PC-3 (cell line): ENCODE results near the gene TPO. TPM values are rescaled to one million over a fixed set of nuclear protein-coding genes. Genes with fewer than 3 reads are reported as not detected.

Experiments used
- ATAC-seq: fragments of 200-7000 bp; cut with Tn5 transposase; 2 replicates; pipeline ENCODE4 v1.9.1; 2020; ENCODE audit warnings: mild to moderate bottlenecking, moderate library complexity
- BruUV-seq: library from RNA; stranded (reverse); fragments of 400-500 nt; replicated peaks from 2 replicates; lab custom pipeline; 2021; lab: Mats Ljungman, UMichigan
- CTCF ChIA-PET: fragments of 300-600 bp; sonication (Branson Sonifier 250); formaldehyde crosslinking; loops from one replicate; lab custom pipeline; 2022; ENCODE audit warnings: antibody characterized with exemption; lab: Charles Lee
- POLR2A ChIA-PET: fragments of 300-600 bp; sonication (Branson Sonifier 250); formaldehyde crosslinking; loops from one replicate; lab custom pipeline; 2022; ENCODE audit warnings: antibody characterized with exemption; ENCODE audit not compliant: unreplicated experiment; lab: Charles Lee
- DNase-seq: peaks from one replicate; pipeline ENCODE4 v3.0.0-alpha.2; 2015
- H2AFZ ChIP-seq: fragments of 300-600 bp; sonication (generic); 2 replicates; pipeline ENCODE4 v1.6.0; 2016; ENCODE audit warnings: antibody characterized with exemption, low read length
- H3F3A ChIP-seq: fragments of 300-600 bp; sonication (generic); one replicate; pipeline ENCODE4 v1.6.0; 2017; ENCODE audit warnings: antibody characterized with exemption, low read length, control low read depth, mild to moderate bottlenecking; ENCODE audit not compliant: unreplicated experiment
- H3K27ac ChIP-seq: fragments of 300-600 bp; sonication (generic); 2 replicates; pipeline ENCODE4 v1.5.1; 2016; ENCODE audit warnings: mild to moderate bottlenecking, low read length
- H3K27me3 ChIP-seq: fragments of 300-600 bp; sonication (generic); 2 replicates; pipeline ENCODE4 v1.6.1; 2016; ENCODE audit warnings: low read length, mixed read lengths
- H3K36me3 ChIP-seq: fragments of 300-600 bp; sonication (generic); 2 replicates; pipeline ENCODE4 v1.6.1; 2016; ENCODE audit warnings: low read depth, mixed run types, low read length, mixed read lengths
- H3K4me1 ChIP-seq: fragments of 300-600 bp; sonication (generic); 2 replicates; pipeline ENCODE4 v1.5.1; 2016; ENCODE audit warnings: low read length; ENCODE audit not compliant: insufficient read depth
- H3K4me2 ChIP-seq: fragments of 300-600 bp; sonication (generic); 2 replicates; pipeline ENCODE4 v1.6.0; 2016; ENCODE audit warnings: low read length
- H3K4me3 ChIP-seq: fragments of 300-600 bp; sonication (generic); 2 replicates; pipeline ENCODE4 v1.5.1; 2016; ENCODE audit warnings: mild to moderate bottlenecking, low read length, mixed read lengths
- H3K79me2 ChIP-seq: fragments of 300-600 bp; sonication (generic); 2 replicates; pipeline ENCODE4 v1.6.1; 2017; ENCODE audit warnings: low read length, mixed read lengths
- H3K9ac ChIP-seq: fragments of 300-600 bp; sonication (generic); 2 replicates; pipeline ENCODE4 v1.6.0; 2016; ENCODE audit warnings: mild to moderate bottlenecking, low read length
- H3K9me2 ChIP-seq: fragments of 300-600 bp; sonication (generic); replicated peaks from 2 replicates; pipeline ENCODE4 v1.6.1; 2016; ENCODE audit warnings: mixed run types, low read length, mixed read lengths
- H3K9me3 ChIP-seq: fragments of 300-600 bp; sonication (generic); 2 replicates; pipeline ENCODE4 v1.6.1; 2016; ENCODE audit warnings: low read length, mixed read lengths
- H4K20me1 ChIP-seq: fragments of 300-600 bp; sonication (generic); 2 replicates; pipeline ENCODE4 v1.6.1; 2016; ENCODE audit warnings: low read length, mixed read lengths
- EZH2 ChIP-seq: fragments of 300-600 bp; sonication (generic); IDR thresholded peaks from one replicate; pipeline ENCODE4 v1.6.1; 2017; ENCODE audit warnings: antibody characterized with exemption, mild to moderate bottlenecking, low read length; ENCODE audit not compliant: unreplicated experiment
- EZH2phosphoT487 ChIP-seq: fragments of 300-600 bp; sonication (generic); IDR thresholded peaks from 2 replicates; pipeline ENCODE4 v1.6.1; 2018; ENCODE audit warnings: mild to moderate bottlenecking, antibody characterized with exemption, low read length, borderline replicate concordance
- intact Hi-C: fragments of 100-400 bp; cut with micrococcal nuclease; formaldehyde crosslinking; loops from 2 replicates; pipeline ENCODE4 v1.9.0; 2023
- total RNA-seq: library from RNA; depleted of rRNA; stranded (reverse); fragments of >200 nt; gene quantifications from 2 replicates; pipeline ENCODE4 v1.2.3, GENCODE V29; 2014
- TF ChIP-seq, protein P1 (sequence below): fragments of 300-600 bp; sonication (generic); conservative IDR thresholded peaks from 2 replicates; pipeline ENCODE4 v1.5.1; 2017; ENCODE audit warnings: antibody characterized with exemption, low read depth, mild to moderate bottlenecking, low read length

TPO gene
- total RNA-seq, 1 experiment from 2014 or later = not detected

DNA sequence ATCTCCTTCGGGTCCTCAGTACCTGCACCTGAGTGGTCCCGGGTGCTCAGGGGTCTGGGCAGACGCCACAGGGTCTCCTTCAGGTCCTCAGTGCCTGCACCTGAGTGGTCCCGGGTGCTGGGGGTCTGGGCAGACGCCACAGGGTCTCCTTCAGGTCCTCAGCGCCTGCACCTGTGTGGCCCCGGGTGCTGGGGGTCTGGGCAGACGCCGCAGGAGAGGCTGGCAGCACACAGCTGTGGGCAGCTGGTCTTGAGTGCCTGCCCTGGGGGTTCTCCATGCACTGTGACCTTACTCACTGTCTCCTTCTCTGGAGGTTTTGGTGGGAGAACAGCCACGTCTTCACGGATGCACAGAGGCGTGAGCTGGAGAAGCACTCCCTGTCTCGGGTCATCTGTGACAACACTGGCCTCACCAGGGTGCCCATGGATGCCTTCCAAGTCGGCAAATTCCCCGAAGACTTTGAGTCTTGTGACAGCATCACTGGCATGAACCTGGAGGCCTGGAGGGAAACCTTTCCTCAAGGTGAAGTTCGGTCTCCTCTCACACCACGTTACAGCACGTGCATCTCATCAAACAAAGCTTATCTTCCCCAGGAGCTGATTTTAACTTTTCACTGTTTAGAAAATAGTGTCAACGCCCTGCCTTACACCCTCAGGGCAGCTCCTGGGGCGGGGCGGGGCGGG lies 82.6 kb downstream of the TPO start:
- Histone ChIP-seq H3K9me3 (no peaks in the 10 kb centered on the region), H4K20me1 (no peaks in the 10 kb centered on the region), H3K27me3 (peaks cover 87% of the 10 kb centered on the region), H3K36me3 (no peaks in the 10 kb centered on the region), H3K9ac (no peak overlapping the region), H3K4me1 (no peaks in the 10 kb centered on the region), H3K4me2 (no peak overlapping the region), H3K27ac (no peak overlapping the region), H3K4me3 (no peak overlapping the region), H3F3A (no peaks in the 10 kb centered on the region), H3K79me2 (no peaks in the 10 kb centered on the region), H3K9me2 (no peaks in the 10 kb centered on the region), H2AFZ (no peak overlapping the region)
- no peak for DNase-seq
- intact Hi-C loops = no loop called here
- no peak for ATAC-seq
- ChIA-PET CTCF (interaction anchor here (0.7 kb wide), 1 partner anchor 329 kb away, joined by 3 read pairs; no protein-coding TSS in a partner anchor), POLR2A (no interaction called here)
- TF ChIP-seq, protein P1, sequence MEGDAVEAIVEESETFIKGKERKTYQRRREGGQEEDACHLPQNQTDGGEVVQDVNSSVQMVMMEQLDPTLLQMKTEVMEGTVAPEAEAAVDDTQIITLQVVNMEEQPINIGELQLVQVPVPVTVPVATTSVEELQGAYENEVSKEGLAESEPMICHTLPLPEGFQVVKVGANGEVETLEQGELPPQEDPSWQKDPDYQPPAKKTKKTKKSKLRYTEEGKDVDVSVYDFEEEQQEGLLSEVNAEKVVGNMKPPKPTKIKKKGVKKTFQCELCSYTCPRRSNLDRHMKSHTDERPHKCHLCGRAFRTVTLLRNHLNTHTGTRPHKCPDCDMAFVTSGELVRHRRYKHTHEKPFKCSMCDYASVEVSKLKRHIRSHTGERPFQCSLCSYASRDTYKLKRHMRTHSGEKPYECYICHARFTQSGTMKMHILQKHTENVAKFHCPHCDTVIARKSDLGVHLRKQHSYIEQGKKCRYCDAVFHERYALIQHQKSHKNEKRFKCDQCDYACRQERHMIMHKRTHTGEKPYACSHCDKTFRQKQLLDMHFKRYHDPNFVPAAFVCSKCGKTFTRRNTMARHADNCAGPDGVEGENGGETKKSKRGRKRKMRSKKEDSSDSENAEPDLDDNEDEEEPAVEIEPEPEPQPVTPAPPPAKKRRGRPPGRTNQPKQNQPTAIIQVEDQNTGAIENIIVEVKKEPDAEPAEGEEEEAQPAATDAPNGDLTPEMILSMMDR = no peak
- TF ChIP-seq EZH2 = no peak
- TF ChIP-seq EZH2phosphoT487 = no peak
- BruUV-seq = no TSS peak

DNA sequence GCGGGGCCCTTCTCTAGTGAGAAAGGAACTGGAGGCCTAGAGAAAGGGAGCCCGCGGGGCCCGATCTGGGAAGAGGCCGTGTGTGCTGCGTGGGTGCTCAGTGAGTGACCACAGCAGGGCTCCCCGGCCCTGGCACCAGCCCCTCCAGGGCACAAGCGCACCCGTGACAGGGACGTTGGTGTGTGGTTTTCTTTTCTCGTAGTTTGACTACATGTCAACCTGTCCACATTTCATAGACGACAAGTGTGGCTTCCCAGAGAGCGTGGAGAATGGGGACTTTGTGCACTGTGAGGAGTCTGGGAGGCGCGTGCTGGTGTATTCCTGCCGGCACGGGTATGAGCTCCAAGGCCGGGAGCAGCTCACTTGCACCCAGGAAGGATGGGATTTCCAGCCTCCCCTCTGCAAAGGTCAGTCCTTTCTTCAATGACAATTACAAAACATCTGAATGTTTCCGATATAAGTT lies 83.1 kb downstream of the TPO start:
- no peaks in the 10 kb centered on the region for H3K4me1 ChIP-seq
- H3K79me2 ChIP-seq = no peaks in the 10 kb centered on the region
- TF ChIP-seq, protein P1 = no peak
- no peak for TF ChIP-seq EZH2phosphoT487
- no peak for TF ChIP-seq EZH2
- POLR2A ChIA-PET = no interaction called here
- no peak overlapping the region for H3K4me2 ChIP-seq
- H3K4me3 ChIP-seq = no peak overlapping the region
- intact Hi-C loops = no loop called here
- CTCF ChIA-PET = interaction anchor here (0.7 kb wide), 1 partner anchor 329 kb away, joined by 3 read pairs; no protein-coding TSS in a partner anchor
- no peaks in the 10 kb centered on the region for H3F3A ChIP-seq
- H3K9ac ChIP-seq = no peak overlapping the region
- no peak for DNase-seq
- no peaks in the 10 kb centered on the region for H3K36me3 ChIP-seq
- ATAC-seq = no peak
- H4K20me1 ChIP-seq = no peaks in the 10 kb centered on the region
- H3K27ac ChIP-seq = no peak overlapping the region
- no peak overlapping the region for H2AFZ ChIP-seq
- H3K9me2 ChIP-seq = no peaks in the 10 kb centered on the region
- no peaks in the 10 kb centered on the region for H3K9me3 ChIP-seq
- no TSS peak for BruUV-seq
- peaks cover 88% of the 10 kb centered on the region for H3K27me3 ChIP-seq

DNA sequence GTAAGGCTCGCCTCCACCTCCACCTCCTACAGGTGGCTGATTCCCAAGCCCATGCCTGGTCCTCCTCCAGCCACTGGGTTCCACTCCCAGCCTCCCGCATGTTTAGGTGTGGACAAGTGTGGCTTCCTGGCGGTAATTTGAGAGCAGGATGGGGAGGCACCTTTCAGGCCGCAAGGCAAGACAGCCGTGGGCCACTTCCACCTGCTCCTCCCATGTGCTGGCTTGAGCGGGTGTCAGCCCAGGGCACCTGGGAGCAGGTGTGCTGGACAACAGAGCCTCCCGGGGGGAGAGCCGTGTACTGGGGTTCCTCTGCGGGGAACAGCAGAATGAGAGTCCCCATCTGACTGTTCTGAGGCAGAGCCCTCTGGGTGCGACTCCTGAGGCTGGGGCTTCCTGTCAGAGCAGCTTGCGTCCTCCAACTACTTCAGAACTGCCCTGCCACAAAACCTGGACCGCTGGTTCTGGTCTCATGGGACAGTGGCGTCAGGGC lies 83.9 kb downstream of the TPO start:
- ChIA-PET POLR2A (no interaction called here), CTCF (no interaction called here)
- Histone ChIP-seq H3K27ac (no peak overlapping the region), H3K36me3 (no peaks in the 10 kb centered on the region), H3K27me3 (peaks cover 91% of the 10 kb centered on the region), H3K79me2 (no peaks in the 10 kb centered on the region), H3F3A (no peaks in the 10 kb centered on the region), H3K4me1 (no peaks in the 10 kb centered on the region), H2AFZ (no peak overlapping the region), H3K9me3 (no peaks in the 10 kb centered on the region), H3K4me2 (no peak overlapping the region), H3K9ac (no peak overlapping the region), H4K20me1 (no peaks in the 10 kb centered on the region), H3K4me3 (no peak overlapping the region), H3K9me2 (no peaks in the 10 kb centered on the region)
- ATAC-seq (no peak), DNase-seq (no peak)
- TF ChIP-seq, protein P1 = no peak
- TF ChIP-seq EZH2 = no peak
- BruUV-seq = no TSS peak
- intact Hi-C loops = no loop called here
